ENCODE measurements around the gene HSD17B13.
"Not testable (repeated sequence)": the region's sequence is repeated elsewhere in the genome, so short reads cannot be mapped to it uniquely, and the experiment has no call there.

HSD17B13 gene

DNA sequence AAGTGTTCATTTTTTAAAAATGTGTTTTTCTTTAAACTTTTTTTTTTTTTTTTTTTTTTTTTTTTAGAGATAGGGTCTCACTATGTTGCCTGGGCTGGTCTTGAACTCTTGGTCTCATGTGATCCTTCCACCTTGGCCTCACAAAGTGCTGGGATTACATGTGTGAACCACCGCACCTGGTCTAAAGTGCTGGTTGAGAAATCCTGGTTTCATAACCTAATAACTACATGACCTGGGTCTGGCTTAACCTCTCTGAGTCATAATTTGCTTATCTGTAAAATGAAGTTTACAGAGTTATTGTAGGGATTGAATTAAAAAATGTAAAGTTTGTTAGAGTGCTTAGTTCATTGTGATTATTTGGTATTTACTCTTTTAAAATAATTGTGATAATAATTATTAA, 5.2 kb downstream of the HSD17B13 start:
- no CpG with 5 or more reads among the region's 1 CpG for WGBS (ENCODE audit: extremely low coverage, insufficient coverage, insufficient read length)

DNA sequence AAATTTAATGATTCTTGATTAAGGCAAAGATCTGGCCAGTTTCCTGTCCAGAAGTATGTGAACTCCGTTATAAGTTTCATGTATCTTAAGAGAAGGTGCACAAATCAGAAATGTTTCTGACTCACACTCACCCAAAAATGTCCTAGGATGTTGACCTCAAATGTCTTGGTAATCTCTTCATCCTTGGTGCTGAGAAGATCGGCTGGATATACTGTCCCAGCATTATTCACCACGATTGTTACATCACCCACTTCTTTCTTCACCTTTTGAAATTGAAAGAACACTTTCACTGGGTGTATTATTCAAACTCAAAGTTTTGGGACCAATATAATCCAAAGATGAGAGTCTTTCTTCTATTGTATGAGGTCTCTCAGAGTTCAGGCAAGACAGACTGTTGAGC, 5.7 kb downstream of the HSD17B13 start:
- Histone ChIP-seq H3K36me3 (ENCODE audit: control insufficient read depth in 1 of 2, insufficient read depth in 2 of 2, low read length in 2 of 2) (no peaks in the 10 kb centered on the region), H3K27ac (ENCODE audit: low read depth, low read length) (no peak overlapping the region), H3K9ac (ENCODE audit: low read length) (no peak overlapping the region), H3K27me3 (ENCODE audit: insufficient read depth, low read length) (no peaks in the 10 kb centered on the region), H4K12ac (ENCODE audit: low read depth, low read length) (no peak overlapping the region), H3K79me1 (ENCODE audit: low read length) (no peaks in the 10 kb centered on the region), H3K4me2 (ENCODE audit: low read length) (no peak overlapping the region), H3K4me3 (ENCODE audit: low read depth, low read length) (no peak overlapping the region), H3K14ac (ENCODE audit: low read length) (no peak overlapping the region), H2BK12ac (ENCODE audit: low read length) (no peak overlapping the region), H4K91ac (ENCODE audit: low read depth, low read length) (no peak overlapping the region), H3K9me3 (ENCODE audit: insufficient read depth, low read depth, low read length) (no peaks in the 10 kb centered on the region), H2BK5ac (ENCODE audit: low read depth, low read length, poor library complexity) (no peak overlapping the region), H3K4me1 (ENCODE audit: control insufficient read depth in 1 of 2, insufficient read depth in 2 of 2, low read length in 2 of 2) (no peaks in the 10 kb centered on the region), H3K23ac (ENCODE audit: low read length) (no peak overlapping the region), H4K8ac (ENCODE audit: low read depth, low read length) (no peak overlapping the region), H3K4ac (ENCODE audit: low read depth, low read length) (no peak overlapping the region), H2AFZ (ENCODE audit: insufficient read depth, low read length, poor library complexity) (no peak overlapping the region), H3K79me2 (ENCODE audit: control insufficient read depth, insufficient read depth, low read length, poor library complexity) (no peaks in the 10 kb centered on the region), H2AK5ac (ENCODE audit: low read length) (no peak overlapping the region), H2BK120ac (ENCODE audit: insufficient read depth, low read length, poor library complexity) (no peak overlapping the region), H3K18ac (ENCODE audit: low read length) (no peak overlapping the region)
- no peak for DNase-seq
- no CpG with 5 or more reads among the region's 3 CpGs for WGBS (ENCODE audit: extremely low coverage, insufficient coverage, insufficient read length)

More for the DNA sequence above, 5.2 kb downstream of the HSD17B13 start:
- Histone ChIP-seq H3K4me2 (ENCODE audit: low read length) (no peak overlapping the region), H2AFZ (ENCODE audit: insufficient read depth, low read length, poor library complexity) (no peak overlapping the region), H3K79me1 (ENCODE audit: low read length) (no peaks in the 10 kb centered on the region), H4K91ac (ENCODE audit: low read depth, low read length) (no peak overlapping the region), H2BK120ac (ENCODE audit: insufficient read depth, low read length, poor library complexity) (no peak overlapping the region), H2BK5ac (ENCODE audit: low read depth, low read length, poor library complexity) (no peak overlapping the region), H3K4ac (ENCODE audit: low read depth, low read length) (no peak overlapping the region), H3K4me1 (ENCODE audit: control insufficient read depth in 1 of 2, insufficient read depth in 2 of 2, low read length in 2 of 2) (no peaks in the 10 kb centered on the region), H3K23ac (ENCODE audit: low read length) (no peak overlapping the region), H3K18ac (ENCODE audit: low read length) (no peak overlapping the region), H2AK5ac (ENCODE audit: low read length) (no peak overlapping the region), H3K79me2 (ENCODE audit: control insufficient read depth, insufficient read depth, low read length, poor library complexity) (no peaks in the 10 kb centered on the region), H3K27me3 (ENCODE audit: insufficient read depth, low read length) (no peaks in the 10 kb centered on the region), H4K12ac (ENCODE audit: low read depth, low read length) (no peak overlapping the region), H3K14ac (ENCODE audit: low read length) (no peak overlapping the region), H3K36me3 (ENCODE audit: control insufficient read depth in 1 of 2, insufficient read depth in 2 of 2, low read length in 2 of 2) (no peaks in the 10 kb centered on the region), H3K9ac (ENCODE audit: low read length) (no peak overlapping the region), H4K8ac (ENCODE audit: low read depth, low read length) (no peak overlapping the region), H3K9me3 (ENCODE audit: insufficient read depth, low read depth, low read length) (no peaks in the 10 kb centered on the region), H3K4me3 (ENCODE audit: low read depth, low read length) (no peak overlapping the region), H2BK12ac (ENCODE audit: low read length) (no peak overlapping the region), H3K27ac (ENCODE audit: low read depth, low read length) (no peak overlapping the region)
- peak; percentile 30 to 84 for DNase-seq

DNA sequence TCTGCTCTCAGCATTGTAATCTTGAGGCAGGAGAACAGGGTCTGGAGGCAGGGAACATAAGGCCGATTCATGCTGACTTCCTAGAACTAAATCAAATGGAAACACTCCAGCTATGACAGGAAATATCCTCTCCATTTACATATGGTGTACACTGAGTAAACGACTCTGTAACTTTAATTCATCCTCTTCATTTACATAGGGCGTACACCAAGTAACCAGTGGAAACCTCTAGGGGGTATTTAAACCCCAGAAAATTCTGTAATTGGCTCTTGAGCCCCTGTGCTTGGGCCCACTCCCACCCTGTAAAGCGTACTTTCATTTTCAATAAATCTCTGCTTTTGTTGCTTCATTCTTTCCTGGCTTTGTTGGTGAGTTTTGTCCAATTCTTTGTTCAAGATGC, 7.7 kb downstream of the HSD17B13 start:
- not testable (repeated sequence) for H3K9ac ChIP-seq (ENCODE audit: low read length); H4K8ac ChIP-seq (ENCODE audit: low read depth, low read length); H3K36me3 ChIP-seq (ENCODE audit: control insufficient read depth in 1 of 2, insufficient read depth in 2 of 2, low read length in 2 of 2); H2AFZ ChIP-seq (ENCODE audit: insufficient read depth, low read length, poor library complexity); H2BK120ac ChIP-seq (ENCODE audit: insufficient read depth, low read length, poor library complexity); H3K27me3 ChIP-seq (ENCODE audit: insufficient read depth, low read length); H3K4ac ChIP-seq (ENCODE audit: low read depth, low read length); H3K14ac ChIP-seq (ENCODE audit: low read length); DNase-seq; H2BK5ac ChIP-seq (ENCODE audit: low read depth, low read length, poor library complexity); H3K79me2 ChIP-seq (ENCODE audit: control insufficient read depth, insufficient read depth, low read length, poor library complexity); H3K23ac ChIP-seq (ENCODE audit: low read length); H4K12ac ChIP-seq (ENCODE audit: low read depth, low read length); H4K91ac ChIP-seq (ENCODE audit: low read depth, low read length); H3K4me3 ChIP-seq (ENCODE audit: low read depth, low read length); H3K4me1 ChIP-seq (ENCODE audit: control insufficient read depth in 1 of 2, insufficient read depth in 2 of 2, low read length in 2 of 2); H3K9me3 ChIP-seq (ENCODE audit: insufficient read depth, low read depth, low read length); H3K18ac ChIP-seq (ENCODE audit: low read length); H3K4me2 ChIP-seq (ENCODE audit: low read length); H3K79me1 ChIP-seq (ENCODE audit: low read length); H3K27ac ChIP-seq (ENCODE audit: low read depth, low read length); H2BK12ac ChIP-seq (ENCODE audit: low read length); H2AK5ac ChIP-seq (ENCODE audit: low read length)
- WGBS (ENCODE audit: extremely low coverage, insufficient coverage, insufficient read length), result no CpG with 5 or more reads among the region's 4 CpGs

DNA sequence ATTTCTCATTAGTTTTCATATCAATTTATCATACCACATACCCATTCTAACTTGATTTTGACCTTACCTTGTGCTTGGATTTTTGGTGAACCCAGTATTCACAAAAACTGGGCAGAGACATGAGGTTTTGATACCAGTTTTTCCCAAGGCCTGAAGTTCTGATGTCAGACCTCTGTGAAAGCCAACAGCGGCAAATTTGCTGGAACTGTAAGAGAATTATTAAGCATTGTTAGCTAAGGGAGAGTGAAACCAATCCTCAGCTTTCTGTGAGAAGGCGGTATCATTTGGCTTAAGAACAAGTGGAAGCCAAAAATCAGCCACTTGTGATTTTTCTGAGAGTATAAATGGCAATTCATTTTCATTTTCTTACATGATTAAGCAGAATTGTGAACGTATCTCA, 8.9 kb downstream of the HSD17B13 start:
- Histone ChIP-seq H2AK5ac (ENCODE audit: low read length) (no peak overlapping the region), H2BK120ac (ENCODE audit: insufficient read depth, low read length, poor library complexity) (no peak overlapping the region), H3K9me3 (ENCODE audit: insufficient read depth, low read depth, low read length) (no peaks in the 10 kb centered on the region), H3K4me2 (ENCODE audit: low read length) (no peak overlapping the region), H3K18ac (ENCODE audit: low read length) (no peak overlapping the region), H3K4me1 (ENCODE audit: control insufficient read depth in 1 of 2, insufficient read depth in 2 of 2, low read length in 2 of 2) (no peaks in the 10 kb centered on the region), H4K8ac (ENCODE audit: low read depth, low read length) (no peak overlapping the region), H3K79me1 (ENCODE audit: low read length) (no peaks in the 10 kb centered on the region), H4K12ac (ENCODE audit: low read depth, low read length) (no peak overlapping the region), H3K4ac (ENCODE audit: low read depth, low read length) (no peak overlapping the region), H2BK12ac (ENCODE audit: low read length) (no peak overlapping the region), H3K79me2 (ENCODE audit: control insufficient read depth, insufficient read depth, low read length, poor library complexity) (no peaks in the 10 kb centered on the region), H3K4me3 (ENCODE audit: low read depth, low read length) (no peak overlapping the region), H3K27me3 (ENCODE audit: insufficient read depth, low read length) (no peaks in the 10 kb centered on the region), H3K9ac (ENCODE audit: low read length) (no peak overlapping the region), H2AFZ (ENCODE audit: insufficient read depth, low read length, poor library complexity) (no peak overlapping the region), H3K36me3 (ENCODE audit: control insufficient read depth in 1 of 2, insufficient read depth in 2 of 2, low read length in 2 of 2) (no peaks in the 10 kb centered on the region), H3K14ac (ENCODE audit: low read length) (no peak overlapping the region), H3K23ac (ENCODE audit: low read length) (no peak overlapping the region), H2BK5ac (ENCODE audit: low read depth, low read length, poor library complexity) (no peak overlapping the region), H3K27ac (ENCODE audit: low read depth, low read length) (no peak overlapping the region), H4K91ac (ENCODE audit: low read depth, low read length) (no peak overlapping the region)
- DNase-seq, result no peak
- no CpG with 5 or more reads among the region's 3 CpGs for WGBS (ENCODE audit: extremely low coverage, insufficient coverage, insufficient read length)

Measured in trophoblast cell (in vitro differentiated cells and primary cell).